Activated effector memory CD4-positive, alpha-beta T cell treated with Interleukin-2 at 50 U/mL for 16 hours (primary cell): ENCODE data around the gene ADGRG4.
"Not testable (repeated sequence)": the region's sequence is repeated elsewhere in the genome, so short reads cannot be mapped to it uniquely, and the experiment has no call there.

ENCODE experiments used
- DNase-seq: peaks from one replicate; pipeline ENCODE4 v3.0.0-alpha.2; 2020

ADGRG4 gene, protein sequence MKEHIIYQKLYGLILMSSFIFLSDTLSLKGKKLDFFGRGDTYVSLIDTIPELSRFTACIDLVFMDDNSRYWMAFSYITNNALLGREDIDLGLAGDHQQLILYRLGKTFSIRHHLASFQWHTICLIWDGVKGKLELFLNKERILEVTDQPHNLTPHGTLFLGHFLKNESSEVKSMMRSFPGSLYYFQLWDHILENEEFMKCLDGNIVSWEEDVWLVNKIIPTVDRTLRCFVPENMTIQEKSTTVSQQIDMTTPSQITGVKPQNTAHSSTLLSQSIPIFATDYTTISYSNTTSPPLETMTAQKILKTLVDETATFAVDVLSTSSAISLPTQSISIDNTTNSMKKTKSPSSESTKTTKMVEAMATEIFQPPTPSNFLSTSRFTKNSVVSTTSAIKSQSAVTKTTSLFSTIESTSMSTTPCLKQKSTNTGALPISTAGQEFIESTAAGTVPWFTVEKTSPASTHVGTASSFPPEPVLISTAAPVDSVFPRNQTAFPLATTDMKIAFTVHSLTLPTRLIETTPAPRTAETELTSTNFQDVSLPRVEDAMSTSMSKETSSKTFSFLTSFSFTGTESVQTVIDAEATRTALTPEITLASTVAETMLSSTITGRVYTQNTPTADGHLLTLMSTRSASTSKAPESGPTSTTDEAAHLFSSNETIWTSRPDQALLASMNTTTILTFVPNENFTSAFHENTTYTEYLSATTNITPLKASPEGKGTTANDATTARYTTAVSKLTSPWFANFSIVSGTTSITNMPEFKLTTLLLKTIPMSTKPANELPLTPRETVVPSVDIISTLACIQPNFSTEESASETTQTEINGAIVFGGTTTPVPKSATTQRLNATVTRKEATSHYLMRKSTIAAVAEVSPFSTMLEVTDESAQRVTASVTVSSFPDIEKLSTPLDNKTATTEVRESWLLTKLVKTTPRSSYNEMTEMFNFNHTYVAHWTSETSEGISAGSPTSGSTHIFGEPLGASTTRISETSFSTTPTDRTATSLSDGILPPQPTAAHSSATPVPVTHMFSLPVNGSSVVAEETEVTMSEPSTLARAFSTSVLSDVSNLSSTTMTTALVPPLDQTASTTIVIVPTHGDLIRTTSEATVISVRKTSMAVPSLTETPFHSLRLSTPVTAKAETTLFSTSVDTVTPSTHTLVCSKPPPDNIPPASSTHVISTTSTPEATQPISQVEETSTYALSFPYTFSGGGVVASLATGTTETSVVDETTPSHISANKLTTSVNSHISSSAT (N-terminal part only)

DNA sequence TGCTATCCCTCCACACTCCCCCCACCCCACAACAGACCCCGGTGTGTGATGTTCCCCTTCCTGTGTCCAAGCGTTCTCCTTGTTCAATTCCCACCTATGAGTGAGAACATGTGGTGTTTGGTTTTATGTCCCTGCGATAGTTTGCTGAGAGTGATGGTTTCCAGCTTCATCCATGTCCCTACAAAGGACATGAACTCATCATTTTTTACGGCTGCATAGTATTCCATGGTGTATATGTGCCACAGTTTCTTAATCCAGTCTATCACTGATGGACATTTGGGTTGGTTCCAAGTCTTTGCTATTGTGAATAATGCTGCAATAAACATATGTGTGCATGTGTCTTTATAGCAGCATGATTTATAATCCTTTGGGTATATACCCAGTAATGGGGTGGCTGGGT, at the start of gene ADGRG4:
Gene ADGRG4 (plus strand): TSS at position 243 of the 400 bp plus-strand sequence. CDS start 7,815 bp downstream, outside the sequence.
- DNase-seq, result not testable (repeated sequence)

DNA sequence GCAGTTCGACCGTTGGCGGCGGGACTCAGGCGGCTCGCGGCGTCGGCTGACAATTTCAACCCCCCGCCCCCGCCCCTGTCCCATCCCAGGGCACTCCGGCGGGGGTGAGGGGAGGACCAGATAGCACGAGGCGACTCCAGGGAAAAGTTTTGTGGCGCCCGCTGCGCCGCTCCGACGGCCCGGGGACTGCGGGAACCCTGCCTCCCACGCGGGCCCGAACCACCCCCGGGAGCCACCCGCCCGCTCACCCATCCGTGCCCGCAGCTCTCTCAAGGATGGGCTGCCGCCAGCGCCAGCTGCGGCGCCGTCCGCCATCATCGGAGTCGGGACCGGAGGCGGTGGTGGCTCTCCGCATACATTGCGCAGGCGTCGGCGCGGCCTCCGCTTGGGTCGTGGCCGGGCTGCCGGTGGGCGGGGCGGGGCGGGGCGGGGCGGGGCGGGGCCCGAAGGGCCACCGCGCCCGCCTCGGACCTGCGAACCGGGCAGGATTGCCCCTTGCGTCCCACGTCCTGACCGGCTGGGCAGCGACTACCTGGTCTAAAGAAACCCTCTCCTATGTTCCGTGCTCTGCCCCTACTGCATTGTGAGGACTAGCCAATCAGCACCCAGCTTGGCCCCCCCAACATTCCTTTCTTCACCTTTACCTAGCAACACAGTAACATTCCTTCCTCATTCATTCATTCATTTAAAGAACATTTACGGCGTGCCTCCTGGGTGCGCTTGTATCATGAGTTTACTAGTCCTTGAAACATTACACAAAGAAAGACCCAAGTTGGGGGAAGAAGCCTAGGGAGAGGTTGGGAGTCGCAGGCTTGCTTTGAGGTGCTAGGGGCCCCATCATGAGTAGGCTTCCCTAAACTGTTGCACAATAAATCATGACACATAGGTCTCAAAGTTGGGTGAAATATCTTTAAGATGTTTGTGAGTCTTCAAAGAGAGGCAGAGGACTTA, 49.4 kb upstream of the ADGRG4 start, which contains the start of gene MAP7D3:
Gene MAP7D3 (minus strand): TSS at position 360 of the 951 bp plus-strand sequence. CDS start 42 bp downstream, at position 318.
- DNase-seq, result peak; percentile 57

DNA sequence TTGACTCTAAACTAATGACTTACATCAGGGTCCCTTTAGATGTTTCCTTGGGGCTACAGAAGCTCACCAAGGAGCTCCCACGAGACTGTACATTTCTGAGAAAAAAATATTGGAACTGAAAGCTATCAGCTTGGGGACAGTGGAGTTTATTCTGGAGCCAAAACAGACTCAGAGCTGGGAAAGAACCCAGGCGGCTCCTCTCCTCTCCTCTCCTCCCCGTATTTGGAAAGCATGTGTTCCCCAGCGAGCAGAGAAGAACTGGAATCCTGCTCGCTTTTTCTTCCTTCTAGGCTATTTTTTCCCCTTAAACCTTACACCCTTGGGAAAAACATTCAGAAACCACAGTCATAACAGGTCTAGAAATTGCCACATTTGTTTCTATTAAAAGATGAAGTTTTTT, 45.2 kb upstream of the ADGRG4 start:
- DNase-seq, result no peak

DNA sequence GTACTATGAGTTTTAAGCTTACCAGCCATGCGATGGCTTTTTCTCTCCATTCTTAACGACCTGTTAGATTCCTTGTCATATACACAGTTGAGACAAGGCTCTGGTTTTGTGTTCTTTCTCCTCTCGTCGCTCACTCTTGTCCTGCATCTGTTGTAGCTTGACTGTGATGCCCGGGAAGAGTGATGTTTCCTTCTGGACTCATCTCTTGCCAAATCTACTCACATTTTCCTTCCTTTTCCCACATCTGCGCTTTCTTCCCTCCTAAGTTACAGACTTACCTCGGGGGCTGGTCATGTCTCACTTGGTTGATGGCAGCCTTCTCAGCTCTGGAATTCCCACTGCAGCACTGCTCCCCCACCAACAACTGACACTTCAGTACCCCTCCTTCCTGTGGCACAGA, 44.7 kb upstream of the ADGRG4 start:
- no peak for DNase-seq

DNA sequence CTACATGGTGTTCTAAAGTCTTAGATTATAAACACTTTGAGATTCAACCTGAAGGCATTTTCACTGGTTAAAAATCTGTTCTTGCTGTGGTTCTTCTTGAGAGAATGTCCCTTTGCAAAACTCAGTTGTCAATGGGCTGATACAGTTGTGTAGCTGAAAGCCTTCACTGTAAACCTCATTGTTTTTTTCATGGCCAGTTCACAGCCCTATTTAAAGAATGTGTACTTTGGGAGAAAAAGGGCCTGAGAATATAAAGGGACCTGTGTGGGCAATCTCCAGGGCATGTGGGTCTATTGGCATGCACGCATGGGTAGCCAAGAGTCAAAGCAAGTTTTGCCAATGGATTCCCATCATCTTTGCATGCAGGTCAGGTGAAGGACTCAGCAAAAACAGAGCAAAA, 41.8 kb upstream of the ADGRG4 start:
- DNase-seq, result no peak

DNA sequence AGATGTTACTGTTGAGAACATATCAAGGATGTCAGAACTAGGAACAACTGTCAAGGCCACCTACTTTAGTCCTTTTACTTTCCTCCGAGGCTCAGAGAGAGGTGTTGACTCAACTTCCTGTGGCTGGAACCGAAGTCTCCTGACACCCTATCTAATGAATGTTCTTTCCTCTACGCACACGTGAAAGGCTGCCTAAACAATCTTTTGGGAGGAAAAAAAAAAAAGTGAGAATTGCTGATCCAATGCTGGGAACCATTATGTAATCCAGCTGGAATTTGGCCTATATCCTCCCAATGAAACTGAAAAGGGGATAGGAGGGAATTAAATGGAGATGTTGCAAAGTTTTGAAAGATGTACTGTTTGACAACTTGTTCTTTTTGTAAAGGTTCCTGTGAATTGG, 41.2 kb upstream of the ADGRG4 start:
- DNase-seq, result no peak

DNA sequence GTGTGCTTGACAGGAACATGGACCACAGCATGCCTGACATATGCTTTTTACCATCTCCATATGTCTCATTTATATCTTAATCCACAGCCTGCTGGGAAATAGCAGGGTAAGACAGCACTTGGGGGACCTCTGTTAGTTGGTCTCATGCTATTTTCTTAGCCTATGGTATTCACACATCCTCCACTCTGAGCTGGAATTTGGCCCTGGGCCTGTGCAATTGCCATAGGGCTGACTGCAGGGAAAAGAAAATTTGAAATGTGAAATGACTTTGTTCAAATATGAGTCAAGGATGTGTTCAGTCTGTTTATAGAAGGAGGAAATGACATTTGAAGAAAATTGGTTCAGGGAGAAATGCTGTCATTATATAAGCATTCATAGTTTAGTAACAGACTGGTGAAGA, 40.0 kb upstream of the ADGRG4 start:
- DNase-seq, result no peak

DNA sequence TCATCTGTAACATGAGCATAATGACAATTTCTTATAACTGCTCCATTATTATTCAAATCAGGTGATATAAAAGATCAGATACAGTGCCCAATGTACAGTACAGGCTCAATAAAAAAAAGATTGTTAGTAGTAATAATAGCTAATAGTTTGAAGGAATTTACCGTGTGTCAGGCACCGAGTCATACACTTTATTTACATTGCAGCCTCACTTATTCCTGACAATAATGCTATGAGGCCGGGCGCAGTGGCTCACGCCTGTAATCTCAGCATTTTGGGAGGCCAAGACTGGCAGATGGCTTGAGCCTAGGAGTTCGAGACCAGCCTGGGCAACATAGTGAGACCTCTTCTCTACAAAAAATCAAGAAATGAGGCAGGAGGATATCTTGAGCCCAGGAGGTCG, 39.4 kb upstream of the ADGRG4 start:
- no peak for DNase-seq

DNA sequence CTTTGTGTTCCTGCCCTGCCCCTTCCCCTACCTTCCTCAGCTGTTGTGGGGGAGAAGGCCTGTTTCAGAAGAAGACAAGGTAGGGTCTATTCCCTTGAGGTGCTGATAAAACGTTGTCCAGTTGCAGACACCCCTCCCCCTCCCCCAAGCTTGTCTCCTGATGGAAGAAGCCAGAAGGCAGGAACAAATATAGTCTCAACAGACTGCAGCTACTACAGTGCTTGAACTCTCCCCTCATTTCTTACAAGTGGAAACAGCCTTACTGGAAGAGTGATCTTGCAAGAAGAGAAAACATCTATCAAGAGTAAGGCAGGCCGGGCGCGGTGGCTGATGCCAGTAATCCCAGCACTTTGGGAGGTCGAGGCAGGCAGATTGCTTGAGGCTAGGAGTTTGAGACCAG, 38.5 kb upstream of the ADGRG4 start:
- no peak for DNase-seq

DNA sequence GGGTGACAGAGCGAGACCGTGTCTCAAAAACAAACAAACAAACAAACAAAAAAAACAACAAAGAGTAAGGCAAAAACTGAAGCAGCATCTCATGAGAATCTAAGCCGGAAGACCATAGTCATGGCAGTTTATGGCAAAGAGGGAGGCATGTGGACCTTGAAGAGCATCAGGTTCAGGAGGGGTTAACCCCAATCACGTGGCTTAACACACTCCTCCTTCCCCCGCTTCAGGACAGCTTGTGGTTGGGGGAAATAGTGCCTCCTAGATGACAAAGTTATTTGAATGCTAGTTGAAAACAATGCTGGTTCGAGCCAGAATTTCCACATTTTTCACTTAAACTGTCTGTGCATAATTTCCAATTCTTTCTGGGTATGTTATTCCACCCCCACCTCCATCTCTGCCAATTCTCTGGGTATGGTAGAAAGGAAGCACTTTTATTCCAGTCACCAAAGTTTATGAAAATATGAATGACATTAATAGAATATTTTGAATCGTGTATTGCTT, 37.9 kb upstream of the ADGRG4 start:
- DNase-seq, result no peak

DNA sequence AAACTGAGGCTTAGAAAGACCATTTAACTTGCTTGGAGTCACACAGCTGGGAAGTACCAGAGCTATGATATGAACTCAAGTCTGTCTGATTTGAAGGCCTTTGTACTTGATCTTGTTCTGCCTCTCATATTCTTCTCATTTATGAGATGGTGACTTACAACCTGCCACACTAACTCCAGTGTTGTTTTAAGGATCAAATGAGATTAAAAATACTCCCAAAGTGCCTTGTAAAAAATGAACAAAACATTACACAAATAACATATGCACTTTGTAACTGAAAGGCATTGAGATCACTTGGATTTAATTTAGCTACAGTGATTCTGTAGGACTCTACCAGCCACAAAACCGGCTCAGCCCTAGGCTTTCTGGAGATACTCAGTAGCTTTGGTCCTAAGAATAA, 33.9 kb upstream of the ADGRG4 start:
- DNase-seq, result no peak

DNA sequence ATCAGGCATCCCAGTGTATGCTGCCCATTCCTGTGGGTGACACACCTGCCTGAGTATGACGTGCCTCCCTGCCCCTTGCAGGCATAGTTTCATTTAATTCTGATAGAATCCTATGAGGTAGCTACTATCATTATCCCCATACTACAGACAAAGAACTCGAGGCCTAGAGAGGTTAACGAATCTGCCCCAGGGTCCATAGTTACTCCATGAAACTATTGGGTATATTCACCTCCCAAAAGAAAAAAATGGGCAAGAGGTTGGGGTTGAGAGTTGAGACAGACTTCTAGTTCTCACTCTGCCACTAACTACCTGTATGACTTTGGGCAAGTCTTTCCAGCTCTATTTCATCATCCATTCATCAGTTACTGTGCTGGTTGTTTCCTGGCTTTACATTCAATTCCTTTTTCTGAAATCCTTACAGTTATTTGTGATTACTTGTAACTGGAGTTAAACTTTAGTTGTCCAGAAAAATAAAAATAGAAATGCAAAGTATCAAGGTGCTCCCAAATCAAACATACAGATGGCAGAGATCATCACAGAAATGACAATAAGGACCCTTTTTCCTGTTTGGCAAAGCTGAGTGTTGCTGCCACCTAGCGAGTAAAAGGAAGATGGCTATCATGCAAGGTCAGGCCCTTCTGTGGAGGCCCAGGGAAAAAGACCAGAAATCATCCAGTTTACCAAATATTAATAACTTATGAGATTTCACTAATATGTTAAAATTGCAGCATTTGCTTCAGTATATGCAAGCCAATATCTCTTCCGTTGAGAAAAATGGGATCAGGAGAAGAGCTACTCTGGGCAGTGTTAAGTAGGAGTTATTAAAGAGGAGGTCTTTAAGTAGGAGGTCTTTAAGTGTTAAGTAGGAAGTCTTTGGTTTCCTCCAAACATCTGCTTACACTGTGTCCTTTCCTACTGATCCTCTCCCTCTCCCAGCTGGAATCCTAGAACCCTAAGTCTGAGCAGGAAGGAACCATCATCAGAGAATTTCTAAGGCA, 32.4 kb upstream of the ADGRG4 start:
- DNase-seq, result peak; percentile 14

DNA sequence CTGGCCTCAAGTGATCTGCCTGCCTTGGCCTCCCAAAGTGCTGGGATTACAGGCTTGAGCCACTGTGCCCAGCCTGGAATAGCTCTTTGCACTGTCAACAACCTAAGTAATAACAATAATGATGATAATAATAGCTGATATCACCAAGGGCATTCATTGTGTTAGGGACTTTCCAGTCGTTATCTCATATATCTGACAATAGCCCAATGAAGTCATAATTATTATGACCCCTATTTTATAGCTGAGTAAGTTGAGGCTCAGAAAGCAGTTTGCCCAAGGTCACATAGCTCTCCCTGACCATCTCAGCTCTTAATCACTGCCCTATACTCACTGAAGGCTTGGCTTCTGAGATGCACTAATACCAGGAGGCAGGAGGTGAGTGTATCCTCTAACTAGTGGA, 30.8 kb upstream of the ADGRG4 start:
- no peak for DNase-seq

DNA sequence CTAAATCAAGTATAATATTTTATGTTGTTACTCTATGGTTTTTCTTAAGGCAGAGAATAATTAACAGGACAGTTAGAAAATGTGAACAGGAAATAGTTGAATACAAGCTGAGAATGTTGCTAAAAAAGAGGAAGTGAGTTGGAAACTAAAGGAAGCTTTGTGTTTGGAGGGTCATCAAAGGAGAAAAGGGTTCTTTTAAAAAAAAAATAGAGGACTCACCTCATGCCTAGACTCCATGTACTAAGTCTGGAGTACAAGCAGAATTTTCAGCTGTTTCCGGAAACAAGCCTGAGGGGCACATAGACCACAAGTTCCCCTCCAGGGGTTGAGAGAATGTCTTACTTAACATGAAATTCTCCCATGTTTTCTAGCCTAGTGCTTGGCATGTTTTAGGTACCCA, 29.5 kb upstream of the ADGRG4 start:
- no peak for DNase-seq

DNA sequence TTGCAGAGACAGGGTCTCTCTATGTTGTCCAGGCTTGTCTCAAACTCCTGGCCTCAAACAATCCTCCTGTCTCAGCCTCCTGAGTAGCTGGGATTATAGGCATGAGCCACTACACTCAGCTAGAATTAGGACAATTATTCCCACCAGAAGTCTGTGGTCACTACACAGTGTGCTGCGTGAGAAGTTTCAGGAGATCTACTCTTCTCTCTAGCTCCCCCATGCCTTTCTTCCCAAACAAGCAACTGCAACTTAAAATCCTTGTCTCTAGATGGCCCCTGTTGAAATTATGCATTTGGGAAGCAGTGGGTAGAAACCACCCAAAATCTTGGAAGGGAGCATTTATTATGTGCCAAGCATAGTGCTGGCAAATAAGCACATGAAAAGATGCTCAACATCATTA, 28.4 kb upstream of the ADGRG4 start:
- no peak for DNase-seq

DNA sequence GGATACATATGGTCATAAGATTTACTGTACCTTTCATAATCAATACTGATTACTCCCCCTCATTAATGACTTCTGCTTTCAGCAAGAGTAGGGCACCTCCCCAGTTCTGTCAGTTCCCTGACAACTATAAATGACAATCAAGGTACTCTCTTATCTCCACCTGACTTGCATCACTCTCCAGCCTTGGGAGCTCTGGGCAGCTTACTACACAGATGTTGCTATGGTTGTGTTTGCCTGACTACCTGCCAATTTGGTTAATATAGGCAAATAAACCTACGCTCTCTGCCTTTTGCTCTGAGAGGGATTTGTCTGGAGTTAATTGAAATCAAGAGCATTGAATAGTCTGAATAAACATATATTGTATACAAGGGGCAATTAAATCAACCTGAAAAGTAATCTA, 26.8 kb upstream of the ADGRG4 start:
- DNase-seq, result no peak

DNA sequence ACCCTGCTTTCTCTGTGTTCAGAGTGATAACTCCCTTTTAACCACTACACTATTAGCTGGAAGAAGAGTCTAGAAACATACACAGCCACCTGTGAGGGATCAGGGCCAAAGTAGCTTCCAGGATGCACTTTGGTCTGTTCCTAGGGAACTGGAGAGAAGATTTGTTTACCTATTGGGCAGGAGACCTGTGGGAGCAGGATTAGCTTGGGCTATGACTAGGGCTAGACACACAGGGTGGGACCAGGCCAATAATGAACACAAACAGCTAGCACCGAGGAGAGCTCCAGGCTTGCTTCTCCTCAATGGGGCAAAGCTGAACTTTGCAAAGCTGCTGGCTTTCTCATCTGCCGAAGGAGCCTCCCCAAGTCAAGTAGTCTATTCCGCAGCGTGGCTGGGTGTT, 25.2 kb upstream of the ADGRG4 start:
- no peak for DNase-seq

DNA sequence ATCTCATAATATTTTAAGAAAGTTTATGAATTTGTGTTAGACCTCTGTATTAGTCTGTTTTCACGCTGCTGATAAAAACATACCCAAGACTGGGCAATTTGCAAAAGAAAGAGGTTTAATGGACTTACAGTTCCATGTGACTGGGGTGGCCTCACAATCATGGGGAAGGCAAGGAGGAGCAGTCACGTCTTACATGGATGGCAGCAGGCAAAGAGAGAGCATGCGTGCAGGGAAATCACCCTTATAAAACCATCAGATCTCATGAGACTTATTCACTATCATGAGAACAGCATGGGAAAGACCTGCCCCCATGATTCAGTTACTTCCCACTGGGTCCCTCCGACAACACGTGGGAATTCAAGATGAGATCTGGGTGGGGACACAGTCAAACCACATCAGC, 14.4 kb upstream of the ADGRG4 start:
- not testable (repeated sequence) for DNase-seq

DNA sequence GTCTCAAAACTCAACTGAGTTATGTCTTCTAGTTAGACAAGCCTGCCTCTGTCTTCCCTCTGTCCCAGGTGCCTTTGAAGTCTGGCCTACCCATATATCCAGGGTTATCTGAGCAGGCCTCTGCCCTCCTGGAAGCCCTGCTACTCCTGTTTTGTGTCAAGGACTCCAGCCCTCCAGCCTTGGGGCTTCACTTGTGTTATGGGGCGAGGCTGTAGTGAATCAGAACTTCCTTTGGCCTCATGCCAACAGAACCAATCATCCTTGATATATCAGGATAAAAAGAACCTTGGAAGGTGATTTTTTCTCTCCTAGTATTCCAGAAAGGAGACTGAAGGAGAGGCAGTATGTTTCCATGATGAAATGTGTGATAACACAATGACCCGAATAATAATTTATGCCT, 8.9 kb upstream of the ADGRG4 start:
- DNase-seq, result no peak

DNA sequence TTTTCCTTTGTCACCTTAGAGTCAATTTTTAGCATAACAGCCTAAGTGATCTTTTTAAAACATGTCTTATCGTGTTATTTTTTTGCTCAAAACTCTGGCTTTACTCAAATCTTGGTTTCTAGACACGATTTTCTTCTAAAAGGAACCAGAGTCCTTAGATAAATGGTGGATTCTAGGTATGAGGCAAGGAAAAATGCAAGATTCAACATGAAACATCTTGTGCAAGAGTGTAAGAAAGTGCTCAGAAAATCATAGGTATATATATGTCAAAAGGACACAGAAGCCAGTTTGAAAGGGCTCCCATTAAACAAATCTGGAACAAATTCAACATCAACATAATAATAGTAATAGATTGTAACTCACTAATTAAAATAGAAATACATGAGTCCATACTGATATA, 8.1 kb upstream of the ADGRG4 start:
- DNase-seq, result no peak
